Kidney epithelial cell (primary cell): ENCODE measurements around the gene PDGFRB. TPM values are rescaled to one million over a fixed set of nuclear protein-coding genes. Genes with fewer than 3 reads are reported as not detected.

Experiments used
- DNase-seq: peaks from one replicate; pipeline ENCODE4 v3.0.0-alpha.2; 2010; ENCODE audit warnings: low read depth
- H3K27me3 ChIP-seq: 2 replicates; pipeline ENCODE4 v1.6.0; 2011; ENCODE audit warnings: low read length; ENCODE audit not compliant: control insufficient read depth, insufficient read depth
- H3K36me3 ChIP-seq: 2 replicates; pipeline ENCODE4 v1.5.1; 2011; ENCODE audit warnings: low read length; ENCODE audit not compliant: control insufficient read depth, insufficient read depth
- H3K4me3 ChIP-seq: 2 replicates; pipeline ENCODE4 v1.5.1; 2011; ENCODE audit warnings: low read depth, mild to moderate bottlenecking, control low read depth, low read length
- total RNA-seq: library from RNA; depleted of rRNA; stranded (reverse); fragments of >200 nt; gene quantifications from 2 replicates; pipeline ENCODE4 v1.2.3, GENCODE V29; 2015
- TF ChIP-seq, protein P1 (sequence below): IDR thresholded peaks from 2 replicates; pipeline ENCODE4 v1.5.1; 2011; ENCODE audit warnings: mild to moderate bottlenecking, moderate library complexity, low read length, control low read depth, inconsistent platforms; ENCODE audit not compliant: insufficient read depth, poor library complexity, severe bottlenecking

The PDGFRB gene
- total RNA-seq, 1 donor from 2014 or later = 18.3 TPM

DNA sequence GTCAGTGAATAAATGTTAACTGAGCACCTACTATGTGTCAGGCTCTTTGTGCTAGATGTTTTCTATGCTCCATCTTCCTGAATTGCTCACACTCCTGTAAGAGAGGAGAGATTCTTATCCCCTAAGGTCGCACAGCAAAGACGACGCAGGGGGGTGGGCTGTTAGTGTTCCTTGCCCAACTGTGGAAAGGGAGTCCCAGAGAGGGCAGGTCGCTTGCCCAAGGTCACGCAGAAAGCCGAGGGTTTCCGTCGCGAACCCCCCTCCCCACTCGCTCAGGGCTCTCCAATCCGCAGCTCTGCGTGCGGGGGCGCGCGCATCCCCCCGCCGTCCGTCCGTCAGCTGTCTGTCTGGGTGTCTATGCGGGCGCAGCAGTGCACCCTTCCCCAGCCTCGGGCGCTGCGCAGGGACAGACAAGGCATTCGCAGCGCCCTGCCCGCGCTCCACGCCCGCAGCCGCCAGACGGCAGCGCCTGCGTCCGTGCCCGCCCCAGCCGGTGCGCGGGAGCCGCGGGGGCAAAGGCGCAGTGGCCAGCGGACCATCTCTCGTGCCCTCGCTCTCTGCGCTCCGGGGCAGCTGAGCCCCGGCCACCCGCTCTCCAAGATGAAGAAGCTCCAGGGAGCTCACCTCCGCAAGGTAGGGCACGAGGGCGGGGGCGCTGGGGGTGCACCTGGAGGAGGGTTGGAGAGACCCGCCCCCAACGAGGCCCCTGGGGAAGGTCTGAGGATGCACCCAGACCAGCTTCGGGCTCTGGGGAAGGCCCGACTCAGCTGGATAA lies 34.3 kb upstream of the PDGFRB start, which contains the start of gene SLC6A7:
Gene SLC6A7 (plus strand): TSS at position 335 of the 775 bp plus-strand sequence. CDS start 266 bp downstream, at position 601.
- DNase-seq = no peak
- TF ChIP-seq, protein P1, sequence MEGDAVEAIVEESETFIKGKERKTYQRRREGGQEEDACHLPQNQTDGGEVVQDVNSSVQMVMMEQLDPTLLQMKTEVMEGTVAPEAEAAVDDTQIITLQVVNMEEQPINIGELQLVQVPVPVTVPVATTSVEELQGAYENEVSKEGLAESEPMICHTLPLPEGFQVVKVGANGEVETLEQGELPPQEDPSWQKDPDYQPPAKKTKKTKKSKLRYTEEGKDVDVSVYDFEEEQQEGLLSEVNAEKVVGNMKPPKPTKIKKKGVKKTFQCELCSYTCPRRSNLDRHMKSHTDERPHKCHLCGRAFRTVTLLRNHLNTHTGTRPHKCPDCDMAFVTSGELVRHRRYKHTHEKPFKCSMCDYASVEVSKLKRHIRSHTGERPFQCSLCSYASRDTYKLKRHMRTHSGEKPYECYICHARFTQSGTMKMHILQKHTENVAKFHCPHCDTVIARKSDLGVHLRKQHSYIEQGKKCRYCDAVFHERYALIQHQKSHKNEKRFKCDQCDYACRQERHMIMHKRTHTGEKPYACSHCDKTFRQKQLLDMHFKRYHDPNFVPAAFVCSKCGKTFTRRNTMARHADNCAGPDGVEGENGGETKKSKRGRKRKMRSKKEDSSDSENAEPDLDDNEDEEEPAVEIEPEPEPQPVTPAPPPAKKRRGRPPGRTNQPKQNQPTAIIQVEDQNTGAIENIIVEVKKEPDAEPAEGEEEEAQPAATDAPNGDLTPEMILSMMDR = no peak
- Histone ChIP-seq H3K4me3 (no peak within 1 kb of the TSS), H3K27me3 (peaks cover 49% of the 10 kb centered on the region), H3K36me3 (no peaks in the 10 kb centered on the region)

DNA sequence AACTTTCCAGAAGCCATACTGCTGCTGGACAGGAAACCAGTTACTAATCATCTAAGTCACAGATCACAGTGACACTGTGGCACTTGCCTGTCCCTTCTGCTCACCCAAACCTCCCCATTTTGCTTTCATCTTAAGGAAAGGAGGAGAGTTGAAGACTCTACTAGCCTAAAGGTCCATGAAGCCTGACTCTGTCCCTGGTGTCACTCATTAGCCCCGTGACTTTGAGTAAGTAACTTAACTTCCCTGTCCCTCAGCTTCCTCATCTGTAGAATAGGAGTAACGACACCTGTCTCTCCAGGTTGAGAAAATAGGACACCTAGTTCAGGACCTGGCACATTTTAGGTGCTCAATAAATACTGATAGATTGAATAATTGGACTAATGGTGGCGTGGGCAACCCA lies 33.7 kb upstream of the PDGFRB start:
- Histone ChIP-seq H3K36me3 (no peaks in the 10 kb centered on the region), H3K4me3 (no peak overlapping the region), H3K27me3 (peaks cover 49% of the 10 kb centered on the region)
- no peak for DNase-seq
- TF ChIP-seq, protein P1 = no peak

DNA sequence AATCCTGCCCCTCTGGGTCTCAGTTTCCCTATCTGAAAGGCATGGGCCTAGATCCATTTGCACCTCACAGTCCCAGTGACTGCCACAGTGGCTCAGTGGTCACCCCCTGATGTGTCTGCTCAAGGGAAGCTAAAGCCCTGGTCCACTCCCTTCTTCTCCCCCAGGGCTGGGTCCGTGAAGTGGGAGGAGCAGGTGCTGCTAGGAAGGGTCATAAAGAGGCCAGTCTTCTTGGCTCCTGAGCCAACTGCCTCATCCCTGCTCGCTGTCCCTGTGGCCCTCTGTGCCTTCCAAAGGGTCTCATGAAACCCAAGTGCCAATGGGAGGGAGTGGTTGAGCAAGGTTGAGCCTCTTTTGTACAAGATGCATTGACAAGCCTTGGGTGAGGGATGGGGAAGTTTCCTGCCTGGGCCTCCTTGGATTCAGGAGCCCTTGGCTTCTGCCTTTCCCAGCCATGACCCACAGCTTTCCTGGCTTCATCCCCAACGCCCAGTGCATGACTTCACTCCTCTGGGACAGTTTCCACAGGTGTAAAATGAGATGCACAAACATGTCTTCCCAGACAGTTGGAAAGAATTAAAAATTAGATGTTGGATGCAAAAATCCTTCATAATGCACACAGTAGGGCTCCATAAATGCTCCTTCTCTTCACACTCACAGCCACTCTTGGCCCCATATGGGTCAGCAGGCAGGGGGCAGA lies 32.6 kb upstream of the PDGFRB start:
- H3K4me3 ChIP-seq = no peak overlapping the region
- peaks cover 52% of the 10 kb centered on the region for H3K27me3 ChIP-seq
- no peak for DNase-seq
- no peaks in the 10 kb centered on the region for H3K36me3 ChIP-seq
- TF ChIP-seq, protein P1 = no peak

DNA sequence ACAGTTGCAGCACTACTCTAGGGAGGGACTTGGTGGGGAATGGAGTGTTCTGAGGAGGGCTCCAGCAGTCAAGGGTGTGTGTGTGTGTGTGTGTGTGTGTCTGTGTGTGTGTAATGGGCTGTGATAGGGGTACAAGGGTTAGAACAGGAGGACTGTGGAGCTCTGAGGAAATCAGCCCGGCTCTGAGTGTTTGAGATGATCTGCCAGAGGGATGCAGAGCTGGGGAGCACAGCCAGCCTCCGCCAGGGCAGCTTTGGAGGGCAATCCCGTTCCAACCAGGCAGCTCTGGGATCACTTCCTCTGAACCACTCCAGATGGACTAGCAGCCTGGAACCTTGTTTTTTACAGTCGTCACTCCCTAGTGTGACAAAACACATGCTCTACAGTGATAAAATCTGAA lies 31.3 kb upstream of the PDGFRB start:
- TF ChIP-seq, protein P1 = no peak
- Histone ChIP-seq H3K27me3 (peaks cover 46% of the 10 kb centered on the region), H3K36me3 (no peaks in the 10 kb centered on the region), H3K4me3 (no peak overlapping the region)
- DNase-seq = no peak

DNA sequence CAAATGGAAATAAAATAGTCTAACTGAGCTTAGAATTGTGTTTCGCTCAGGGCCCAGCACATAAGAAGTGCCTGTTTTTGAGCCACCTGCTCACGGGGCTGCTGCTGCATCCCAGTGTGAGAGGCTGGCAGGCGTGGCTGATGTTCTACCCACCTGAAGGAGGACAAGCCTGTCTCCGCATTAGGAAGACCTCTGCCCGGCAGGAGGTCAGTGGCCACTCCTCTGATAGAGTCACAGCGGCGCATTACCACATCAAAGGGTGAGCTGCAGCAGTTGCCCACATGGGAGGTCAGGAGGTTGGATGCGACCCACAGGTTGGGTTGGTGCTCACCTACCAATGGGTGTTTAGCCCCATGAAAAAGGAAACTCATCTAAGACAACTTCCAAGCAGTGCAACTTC lies 30.5 kb upstream of the PDGFRB start:
- TF ChIP-seq, protein P1 = no peak
- no peaks in the 10 kb centered on the region for H3K36me3 ChIP-seq
- DNase-seq = no peak
- H3K4me3 ChIP-seq = no peak overlapping the region
- H3K27me3 ChIP-seq = peaks cover 43% of the 10 kb centered on the region
